Left cardiac atrium (tissue), 4 donors: Measurements from ENCODE around the gene MKLN1. TPM values are rescaled to one million over a fixed set of nuclear protein-coding genes. Genes with fewer than 3 reads are reported as not detected.
"Not testable (repeated sequence)": the region's sequence is repeated elsewhere in the genome, so short reads cannot be mapped to it uniquely, and the experiment has no call there.

Experiments
- ATAC-seq, 2 donors: fragments of 200-7000 bp; cut with Tn5 transposase; one replicate each; pipeline ENCODE4 v1.9.1; 2020; ENCODE audit warnings: mild to moderate bottlenecking in 2 of 2, moderate library complexity in 2 of 2
- DNase-seq: peaks from one replicate; pipeline ENCODE4 v3.0.0-alpha.2; 2020
- intact Hi-C, 2 donors: fragments of 100-400 bp; cut with DNase I; formaldehyde crosslinking; loops; one replicate each; pipeline versions ENCODE4 v1.14.1 to v1.15.1; 2022 to 2023
- total RNA-seq, 2 donors: library from RNA; stranded (reverse); fragmentation: NEBNext Ultra II Directional; extraction: Animal tissue kit (Norgen Biotek cat#: 25700); gene quantifications; one replicate each; pipeline ENCODE4 v1.2.1, GENCODE V29; 2021
- donor health status: DM: no; HTN: yes; CAD: no.
- donor health status: DM: no; HTN: yes; CAD: no; lungs with severe emphysema.
- donor health status: DM: yes; HTN: yes; CAD: no.
- donor health status: Dilated cardiomyopathy.

MKLN1 gene
- total RNA-seq, 2 donors from 2014 or later, result 39.7 to 48.3 TPM

DNA sequence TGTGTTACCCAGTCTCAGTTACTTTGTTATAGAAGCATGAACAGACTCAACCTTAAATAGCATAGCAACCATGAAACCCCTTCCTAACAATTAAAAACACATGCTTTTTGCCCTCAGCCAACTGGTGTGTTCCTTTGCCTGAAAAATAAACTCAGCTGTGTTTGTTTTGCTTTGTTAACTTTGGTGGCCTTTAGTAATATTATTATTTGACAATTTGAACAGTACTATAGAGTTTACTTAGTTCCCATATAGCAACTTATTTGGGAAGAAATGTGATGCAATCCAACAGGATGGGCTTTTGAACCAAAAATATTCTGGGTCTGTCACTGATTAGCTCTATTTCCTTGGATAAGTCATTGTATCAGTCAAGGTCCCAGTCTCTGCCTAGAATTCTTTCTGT is 22.5 kb upstream of the MKLN1 start:
- ATAC-seq (no peak), DNase-seq (no peak)
- intact Hi-C loops, result loop anchor here in 1 of 2 donors (10.0 kb wide), 1 partner anchor 190 kb away; no protein-coding TSS in a partner anchor

DNA sequence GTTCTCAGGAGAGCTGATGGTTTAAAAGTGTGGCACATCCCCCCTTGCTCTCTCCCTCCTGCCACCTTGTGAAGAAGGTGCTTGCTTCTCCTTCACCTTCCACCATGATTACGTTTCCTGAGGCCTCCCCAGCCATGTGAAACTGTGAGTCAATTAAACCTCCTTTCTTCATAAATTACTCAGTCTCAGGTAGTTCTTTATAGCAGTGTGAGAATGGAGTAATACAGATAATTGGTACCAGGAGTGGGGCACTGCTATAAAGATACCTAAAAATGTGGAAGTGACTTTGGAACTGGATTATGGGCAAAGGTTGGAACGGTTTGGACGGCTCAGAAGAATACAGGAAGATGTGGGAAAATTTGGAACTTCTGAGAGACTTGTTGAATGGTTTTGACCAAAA is 21.6 kb upstream of the MKLN1 start:
- not testable (repeated sequence) for ATAC-seq, DNase-seq
- intact Hi-C loops, result loop anchor here in 1 of 2 donors (10.0 kb wide), 1 partner anchor 191 kb away; no protein-coding TSS in a partner anchor

DNA sequence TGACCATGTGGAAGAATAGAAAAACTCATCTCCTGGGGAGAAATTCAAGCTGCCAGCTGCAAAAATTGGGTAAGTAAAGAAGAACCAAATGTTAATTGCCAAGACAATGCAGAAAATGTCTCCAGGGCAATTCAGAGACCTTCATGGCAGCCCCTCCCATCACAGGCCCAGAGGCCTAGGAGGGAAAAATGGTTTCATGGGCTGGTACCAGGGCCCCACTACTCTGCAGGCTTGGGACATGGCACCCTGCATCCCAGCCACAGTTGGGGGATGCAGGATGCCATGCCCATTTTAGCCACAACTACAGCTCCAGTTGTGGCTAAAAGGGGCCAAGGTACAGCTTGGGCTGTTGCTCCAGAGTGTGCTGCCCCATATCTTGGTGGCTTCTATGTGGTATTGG is 20.9 kb upstream of the MKLN1 start:
- no peak for ATAC-seq
- DNase-seq, result no peak
- intact Hi-C loops, result loop anchor here in 1 of 2 donors (10.0 kb wide), 1 partner anchor 192 kb away; no protein-coding TSS in a partner anchor

DNA sequence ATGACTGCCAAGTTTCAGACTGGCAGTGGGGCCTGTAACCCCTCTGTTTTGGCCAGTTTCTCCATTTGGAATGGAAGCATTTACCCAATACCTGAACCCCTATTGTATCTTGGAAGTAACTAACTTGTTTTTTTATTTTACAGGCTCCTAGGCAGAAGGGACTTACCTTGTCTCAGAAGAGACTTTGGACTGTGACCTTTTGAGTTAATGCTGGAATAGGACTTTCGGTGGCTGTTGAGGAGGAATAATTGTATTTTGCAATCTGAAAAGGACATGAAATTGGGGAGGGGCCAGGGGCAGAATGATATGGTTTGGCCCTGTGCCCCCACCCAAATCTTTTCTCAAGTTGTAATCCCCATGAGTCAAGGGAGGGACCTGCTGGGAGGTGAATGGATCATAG is 20.0 kb upstream of the MKLN1 start:
- ATAC-seq (no peak), DNase-seq (no peak)
- intact Hi-C loops, result loop anchor here in 1 of 2 donors (10.0 kb wide), 1 partner anchor 193 kb away; no protein-coding TSS in a partner anchor

DNA sequence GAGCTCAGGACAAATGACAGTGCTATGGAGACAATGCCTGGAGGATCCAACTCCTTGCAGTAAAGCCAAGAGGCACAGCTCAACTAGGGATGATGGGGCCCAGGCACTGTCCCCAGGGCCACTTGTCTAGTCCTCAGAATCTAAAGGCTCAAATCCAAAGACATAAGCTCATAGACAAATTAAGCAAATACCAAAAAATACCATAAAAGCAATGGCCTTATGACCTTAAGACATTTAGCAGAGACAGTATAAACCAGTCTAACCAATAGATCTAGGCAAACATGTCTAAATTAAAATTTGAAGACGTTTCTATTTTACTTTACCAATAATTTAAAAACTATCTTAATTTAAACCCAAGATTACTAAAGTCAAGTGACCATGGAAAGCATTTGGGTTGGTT is 14.8 kb upstream of the MKLN1 start:
- intact Hi-C loops, result no loop called here
- DNase-seq (no peak), ATAC-seq (no peak)

DNA sequence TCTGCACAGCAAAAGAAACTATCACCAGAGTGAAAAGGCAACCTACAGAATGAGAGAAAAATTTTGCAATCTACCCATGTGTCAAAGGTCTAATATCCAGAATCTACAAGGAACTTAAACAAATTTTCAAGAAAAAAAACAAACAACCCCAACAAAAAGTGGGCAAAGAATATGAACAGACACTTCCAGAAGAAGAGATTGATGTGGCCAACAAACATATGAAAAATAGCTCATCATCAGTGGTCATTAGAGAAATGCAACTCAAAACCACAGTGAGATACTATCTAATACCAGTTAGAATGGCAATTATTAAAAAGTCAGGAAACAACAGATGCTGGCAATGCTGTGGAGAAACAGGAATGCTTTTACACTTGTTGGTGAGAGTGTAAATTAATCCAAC is 7.1 kb upstream of the MKLN1 start:
- ATAC-seq (no peak), DNase-seq (no peak)
- intact Hi-C loops, result loop anchor here in 1 of 2 donors (10.0 kb wide), 1 partner anchor 84 kb away; no protein-coding TSS in a partner anchor

DNA sequence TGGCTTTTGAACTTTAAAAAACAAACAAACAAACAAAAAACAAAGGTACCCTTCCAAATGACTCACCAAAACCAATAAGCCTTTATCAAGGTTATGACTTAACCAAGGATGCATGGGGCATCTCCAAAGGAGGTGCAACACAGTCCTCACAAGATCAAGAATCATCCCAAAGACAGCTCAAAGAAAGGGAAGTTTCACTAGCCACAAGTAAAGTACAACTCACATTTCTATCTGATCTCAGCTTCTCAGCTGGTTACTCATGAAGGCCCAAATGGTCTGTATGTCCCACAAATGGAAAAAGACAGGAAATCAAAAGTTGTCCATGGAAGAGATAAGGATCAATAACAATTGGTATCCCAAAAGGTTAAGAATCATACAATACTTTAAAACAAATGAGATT is 6.0 kb upstream of the MKLN1 start:
- intact Hi-C loops, result loop anchor here in 1 of 2 donors (10.0 kb wide), 1 partner anchor 83 kb away; no protein-coding TSS in a partner anchor
- DNase-seq (no peak), ATAC-seq (no peak)

DNA sequence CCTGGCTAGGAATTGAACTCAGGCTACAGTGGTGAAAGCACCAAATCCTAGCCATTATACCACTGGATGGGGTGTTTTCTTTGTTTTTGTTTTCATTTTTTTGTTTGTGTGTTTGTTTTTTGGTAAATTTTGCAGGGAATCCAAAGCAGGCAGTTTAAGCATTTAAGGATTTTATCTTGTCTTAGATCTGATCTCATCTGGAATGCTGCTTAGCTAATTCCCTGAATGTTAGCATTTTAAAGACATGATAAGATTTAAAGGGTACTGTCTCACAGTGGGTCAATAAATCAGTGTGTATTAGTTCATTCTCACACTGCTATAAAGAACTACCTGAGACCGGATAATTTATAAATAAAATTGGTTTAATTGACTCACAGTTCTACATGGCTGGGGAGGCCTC is 5.6 kb upstream of the MKLN1 start:
- intact Hi-C loops, result loop anchor here in 1 of 2 donors (10.0 kb wide), 1 partner anchor 83 kb away; no protein-coding TSS in a partner anchor
- ATAC-seq, result no peak
- no peak for DNase-seq

DNA sequence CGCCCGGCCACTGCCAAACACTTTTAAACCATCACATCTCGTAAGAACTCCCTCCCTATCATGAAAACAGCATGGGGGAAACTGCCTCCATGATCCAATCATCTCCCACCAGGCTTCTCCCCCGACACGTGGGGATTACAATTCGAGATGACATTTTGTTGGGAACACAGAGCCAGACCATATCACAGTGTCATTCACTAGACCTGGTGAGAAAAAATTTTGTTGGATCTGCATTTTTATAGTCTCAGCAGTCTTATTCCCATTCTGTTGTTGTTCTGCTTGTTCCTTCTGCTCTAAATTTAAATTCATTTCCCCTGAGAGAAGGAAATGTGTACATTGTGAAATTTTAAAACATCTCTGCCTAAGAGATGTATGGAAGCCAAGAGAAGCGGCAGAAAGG is 4.8 kb upstream of the MKLN1 start:
- ATAC-seq (no peak), DNase-seq (no peak)
- intact Hi-C loops, result loop anchor here in 1 of 2 donors (10.0 kb wide), 1 partner anchor 82 kb away; no protein-coding TSS in a partner anchor

DNA sequence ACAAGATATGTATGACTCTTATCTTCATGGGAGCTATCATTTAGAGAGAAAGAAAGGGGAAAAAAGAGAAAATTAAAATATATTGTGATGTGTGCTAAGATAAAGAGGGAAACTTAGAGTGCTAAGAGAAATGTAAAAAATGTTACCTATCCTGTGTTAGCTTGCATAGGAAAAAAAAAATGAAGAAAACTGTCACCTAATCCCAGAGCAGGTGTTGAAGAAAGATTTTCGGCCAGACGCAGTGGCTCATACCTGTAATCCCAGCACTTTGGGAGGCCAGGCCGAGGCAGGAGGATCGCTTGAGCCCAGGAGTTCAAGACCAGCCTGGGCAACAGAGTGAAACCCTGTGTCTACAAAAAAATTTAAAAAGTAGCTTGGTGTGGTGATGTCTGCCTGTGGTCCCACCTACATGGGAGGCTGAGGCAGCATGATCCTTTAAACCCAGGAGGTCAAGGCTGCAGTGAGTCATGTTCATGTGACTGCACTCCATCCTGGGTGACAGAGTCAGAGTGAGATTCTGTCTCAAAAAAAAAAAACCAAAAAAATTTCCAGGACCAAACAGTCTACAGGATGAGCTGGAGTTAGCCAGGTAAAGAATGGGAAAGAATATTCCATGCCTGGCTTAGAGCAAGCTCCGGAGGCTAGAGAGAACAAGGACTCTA is 2.4 kb upstream of the MKLN1 start:
- DNase-seq, result no peak
- intact Hi-C loops, result loop anchor here in 1 of 2 donors (10.0 kb wide), 1 partner anchor 79 kb away; no protein-coding TSS in a partner anchor
- ATAC-seq, result no peak

DNA sequence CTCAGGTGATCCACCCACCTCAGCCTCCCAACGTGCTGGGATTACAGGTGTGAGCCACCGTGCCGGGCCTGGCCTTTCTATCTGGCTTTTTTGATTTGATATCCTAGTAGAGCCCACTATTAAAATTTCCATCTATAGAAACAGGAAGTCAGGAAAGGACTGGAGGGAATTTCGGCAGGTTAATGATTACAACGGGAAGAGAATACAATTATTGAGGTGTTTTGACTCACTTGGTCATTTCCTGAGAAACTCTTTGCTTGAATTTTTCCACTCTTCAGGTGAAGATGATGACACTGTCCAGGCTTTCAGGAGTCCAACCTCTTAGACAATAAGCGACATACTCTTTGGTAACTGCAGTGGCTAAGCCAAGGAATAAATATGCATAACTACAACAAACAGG is 1.1 kb upstream of the MKLN1 start:
- intact Hi-C loops, result loop anchor here in 1 of 2 donors (10.0 kb wide), 1 partner anchor 78 kb away; no protein-coding TSS in a partner anchor
- DNase-seq, result no peak
- no peak for ATAC-seq

DNA sequence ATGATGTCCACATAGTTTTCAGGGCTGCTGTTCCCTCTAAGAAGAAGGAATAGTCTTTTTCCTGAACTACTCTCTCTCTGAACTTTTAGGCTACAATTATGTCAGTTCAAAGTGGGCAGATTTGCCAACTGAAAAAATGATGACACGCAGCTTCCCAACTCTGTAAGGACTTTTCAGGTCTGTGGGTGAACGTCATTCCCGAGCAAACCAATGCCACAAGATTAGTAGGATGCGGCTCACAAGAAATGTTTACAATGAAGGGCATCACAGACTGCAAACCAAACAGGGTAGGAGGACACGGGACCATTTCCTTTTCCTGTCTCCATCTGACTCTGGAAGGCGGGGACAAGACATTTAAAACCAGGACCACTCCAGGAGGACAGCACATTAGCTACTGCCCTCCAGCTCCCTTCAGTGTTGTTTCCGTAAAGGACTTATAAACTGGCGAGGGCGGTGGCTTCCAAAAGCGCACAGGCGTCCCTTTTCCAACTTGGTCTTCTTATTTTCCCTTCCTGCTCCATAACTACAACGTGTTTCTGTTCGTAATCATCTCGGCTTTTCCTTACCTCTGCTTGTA is 539 bp upstream of the MKLN1 start:
- DNase-seq (no peak), ATAC-seq (peak; percentile 57 to 64)
- intact Hi-C loops, result loop anchor here in 1 of 2 donors (10.0 kb wide), 1 partner anchor 78 kb away; no protein-coding TSS in a partner anchor

DNA sequence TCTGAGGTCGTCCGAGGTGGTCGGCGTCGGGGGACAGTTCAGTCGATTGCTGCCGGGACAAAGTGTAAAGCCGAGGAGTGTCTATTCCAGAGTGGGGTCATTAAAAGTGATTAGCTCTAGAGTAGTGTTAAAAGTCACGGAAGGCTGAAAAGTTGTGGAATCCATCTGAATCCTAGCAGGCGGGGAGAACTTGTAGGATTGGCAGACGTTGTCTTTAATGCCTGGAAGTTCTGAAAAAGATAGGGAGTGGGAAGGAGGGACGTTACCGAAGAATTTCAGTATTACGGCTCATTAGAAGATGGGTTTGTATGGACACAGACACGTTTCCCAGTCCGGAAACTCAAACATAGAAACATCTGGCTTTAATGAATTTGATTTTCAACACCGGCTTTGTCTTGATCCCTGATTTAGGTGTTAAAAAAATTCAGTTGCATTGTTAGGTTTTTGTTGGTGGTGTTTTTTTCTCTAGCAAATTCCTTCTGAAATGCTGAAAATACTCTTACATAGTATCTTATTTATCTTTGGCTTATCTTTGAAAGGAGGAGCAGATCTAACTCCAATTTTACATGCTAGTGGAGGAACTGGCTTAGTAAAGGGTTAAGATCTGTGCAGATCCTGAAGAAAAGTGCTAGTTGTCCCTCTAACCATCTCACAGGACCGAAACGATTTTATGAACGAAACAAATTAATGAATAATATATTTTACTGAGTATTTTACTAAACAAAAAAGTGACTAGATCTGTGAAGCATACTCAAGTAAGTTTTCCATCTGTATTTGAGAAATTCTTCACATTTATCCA is 900 bp downstream of the MKLN1 start:
- intact Hi-C loops, result loop anchor here in 1 of 2 donors (10.0 kb wide), 1 partner anchor 76 kb away; no protein-coding TSS in a partner anchor
- DNase-seq (no peak), ATAC-seq (peak; percentile 13 to 27)

DNA sequence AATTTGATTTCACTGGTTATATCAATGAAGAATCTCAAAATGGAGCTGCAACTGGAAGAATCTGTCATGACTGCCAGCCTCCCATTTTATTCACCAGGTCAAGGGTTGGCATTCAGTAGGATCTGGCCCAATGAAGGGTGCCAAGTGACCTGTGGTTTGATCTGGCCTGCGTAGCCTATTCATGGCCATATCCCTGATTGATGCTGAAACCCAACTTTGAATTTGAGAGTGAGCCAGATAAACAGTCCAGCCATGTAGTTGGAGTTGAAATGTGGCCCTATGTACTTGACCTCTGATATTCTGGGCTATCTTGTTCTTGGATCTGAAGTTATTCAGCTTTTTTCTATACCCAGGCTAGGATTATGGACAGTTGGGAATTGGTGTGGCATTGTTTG is 1.5 kb downstream of the MKLN1 start:
- ATAC-seq (peak in 1 of 2 donors; percentile 7), DNase-seq (no peak)
- intact Hi-C loops, result loop anchor here in 1 of 2 donors (10.0 kb wide), 1 partner anchor 76 kb away; no protein-coding TSS in a partner anchor

DNA sequence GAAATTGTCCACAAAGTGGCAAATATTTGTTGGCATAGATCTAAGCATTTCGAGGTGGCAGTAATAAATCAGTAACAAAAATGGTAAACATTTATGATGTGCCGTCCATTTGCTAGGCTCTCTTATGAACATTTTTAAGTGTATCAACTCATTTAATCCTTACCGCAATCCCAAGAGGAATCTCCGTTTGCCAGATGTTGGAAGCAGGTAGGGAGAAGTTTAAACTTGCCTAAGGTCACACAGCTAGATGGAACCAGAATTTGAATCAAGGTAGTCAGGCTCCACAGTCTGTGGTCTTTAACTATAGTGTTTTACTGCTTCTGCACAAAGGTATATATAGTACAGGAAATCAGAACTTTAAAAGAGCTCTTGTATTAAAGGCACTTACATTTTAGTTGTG is 2.6 kb downstream of the MKLN1 start:
- DNase-seq, result no peak
- ATAC-seq, result no peak
- intact Hi-C loops, result no loop called here

DNA sequence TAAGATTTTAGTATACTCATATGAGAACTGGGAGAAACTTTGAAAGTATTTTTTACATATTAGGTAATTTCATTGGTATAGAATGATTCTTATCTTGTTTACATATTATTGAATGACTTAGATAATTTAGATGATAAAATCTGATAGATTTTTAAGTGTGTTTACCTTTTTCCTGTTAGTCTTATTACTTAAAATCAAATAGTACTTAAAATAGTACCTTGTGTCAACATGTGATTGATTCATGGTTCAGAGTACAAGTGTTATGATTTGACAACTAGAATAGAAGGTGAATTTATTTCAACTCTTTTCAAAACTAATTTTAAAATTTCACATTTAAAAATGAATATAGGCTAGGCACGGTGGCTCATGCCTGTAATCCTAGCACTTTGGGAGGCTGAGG is 4.1 kb downstream of the MKLN1 start:
- ATAC-seq, result no peak
- intact Hi-C loops, result no loop called here
- DNase-seq, result no peak

DNA sequence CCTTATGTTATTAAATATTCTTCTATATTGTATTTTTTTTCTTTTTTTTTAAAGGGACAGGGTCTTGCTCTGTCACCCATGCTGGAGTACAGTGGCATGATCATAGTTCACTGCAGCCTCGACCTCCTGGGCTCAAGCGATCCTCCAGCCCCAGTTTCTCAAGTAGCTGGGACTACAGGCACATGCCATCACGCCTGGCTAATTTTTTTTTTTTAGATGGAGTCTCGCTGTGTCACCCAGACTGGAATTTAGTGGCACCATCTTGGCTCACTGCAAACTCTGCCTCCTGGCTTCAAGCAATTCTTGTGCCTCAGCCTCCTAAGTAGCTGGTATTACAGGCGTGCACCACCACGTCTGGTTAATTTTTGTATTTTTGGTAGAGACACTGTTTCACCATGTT is 5.1 kb downstream of the MKLN1 start:
- DNase-seq, ATAC-seq, intact Hi-C loops: not testable (repeated sequence)

DNA sequence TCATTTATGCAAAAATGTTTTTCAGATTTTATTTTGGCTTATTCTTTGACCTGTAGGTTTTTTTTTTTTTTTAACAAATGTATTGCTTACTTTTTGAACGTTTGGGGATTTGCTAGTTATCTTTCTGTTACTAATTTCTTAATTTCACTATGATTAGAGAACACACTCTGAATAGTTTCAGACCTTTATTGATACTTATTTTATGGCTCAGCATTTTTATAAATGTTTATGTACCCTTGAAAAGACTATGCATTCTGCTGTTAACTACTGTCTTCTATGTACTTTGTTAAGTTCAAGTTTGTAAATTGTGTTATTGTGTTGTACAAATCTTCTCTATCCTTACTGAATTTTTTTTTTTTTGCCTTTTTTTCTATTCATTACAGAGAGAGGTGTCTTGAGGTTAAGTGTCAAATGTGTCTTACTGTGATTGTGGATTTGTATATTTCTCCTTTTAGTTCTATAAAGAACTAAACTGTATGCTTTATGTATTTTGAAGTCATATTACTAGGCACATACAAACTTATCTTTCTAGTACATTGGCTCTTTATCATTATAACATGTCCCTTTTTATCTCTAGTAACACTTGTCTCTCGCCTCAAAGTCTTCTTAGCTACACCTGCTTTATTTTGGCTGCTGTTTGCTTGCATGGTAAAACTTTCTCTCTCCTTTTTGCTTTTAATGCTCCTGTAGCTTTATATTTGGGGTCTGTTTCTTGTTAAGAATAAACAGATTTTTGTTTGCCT is 8.1 kb downstream of the MKLN1 start:
- no peak for ATAC-seq
- intact Hi-C loops, result no loop called here
- DNase-seq, result no peak

DNA sequence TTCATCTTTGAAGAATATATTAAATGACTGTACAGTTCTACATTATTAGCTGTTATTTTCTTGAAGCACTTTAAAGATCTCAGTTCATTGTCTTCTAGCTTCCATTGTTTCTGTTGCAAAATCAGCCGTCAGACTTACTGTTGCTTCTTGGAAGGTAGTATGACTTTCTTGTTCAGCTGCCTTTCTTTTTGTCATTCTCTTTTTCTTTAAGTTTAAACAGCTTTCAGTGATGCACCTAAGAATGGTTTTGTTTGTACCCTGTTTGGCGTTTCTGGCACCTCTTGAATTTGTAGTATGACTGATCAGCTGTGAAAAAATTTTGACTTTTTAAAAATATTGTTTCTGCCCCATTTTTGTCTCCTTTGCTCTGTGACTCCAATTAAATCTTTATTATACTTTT is 9.3 kb downstream of the MKLN1 start:
- DNase-seq (no peak), ATAC-seq (no peak)
- intact Hi-C loops, result no loop called here
